ENCODE results near the gene GPR35. TPM values are rescaled to one million over a fixed set of nuclear protein-coding genes. Genes with fewer than 3 reads are reported as not detected.

GPR35 gene
- total RNA-seq, 1 experiment from 2014 or later, result 2.7 TPM

GRCh38 chr2:240637901-240638345 is 12.6 kb downstream of the GPR35 start:
- Histone ChIP-seq H3K27ac (ENCODE audit: low read depth, low read length, poor library complexity, severe bottlenecking) (no peak overlapping the region), H3K9me3 (ENCODE audit: low read depth, low read length, poor library complexity, severe bottlenecking) (no peaks in the 10 kb centered on the region), H3K27me3 (replicated peaks; ENCODE audit: insufficient read depth, low read depth, low read length, poor library complexity) (peaks cover 9% of the 10 kb centered on the region), H3K4me1 (ENCODE audit: insufficient read depth, low read length, poor library complexity, severe bottlenecking) (no peaks in the 10 kb centered on the region), H3K36me3 (ENCODE audit: insufficient read depth, low read length, poor library complexity, severe bottlenecking) (no peaks in the 10 kb centered on the region), H3K4me3 (ENCODE audit: low read depth, low read length, poor library complexity, severe bottlenecking) (no peak overlapping the region)
- no peak for TF ChIP-seq CTCF (conservative IDR thresholded peaks at IDR 0.05; ENCODE audit: low read depth, low read length)
- no peak for TF ChIP-seq EZH2 (IDR thresholded peaks at IDR 0.05; ENCODE audit: borderline replicate concordance, low read depth, low read length, poor library complexity, severe bottlenecking)
- POLR2A ChIA-PET (ENCODE audit: low non-redundant PET), result no interaction called here
- BruUV-seq (replicated peaks), result no TSS peak
- no peak for DNase-seq (ENCODE audit: low spot score)
- CTCF ChIA-PET, result no interaction called here
- intact Hi-C loops (cut with micrococcal nuclease; ENCODE audit: unreplicated experiment), result no loop called here

- Histone ChIP-seq H3K27ac (ENCODE audit: low read depth, low read length, poor library complexity, severe bottlenecking) (no peak overlapping the region), H3K36me3 (ENCODE audit: insufficient read depth, low read length, poor library complexity, severe bottlenecking) (no peaks in the 10 kb centered on the region), H3K4me1 (ENCODE audit: insufficient read depth, low read length, poor library complexity, severe bottlenecking) (no peaks in the 10 kb centered on the region), H3K27me3 (replicated peaks; ENCODE audit: insufficient read depth, low read depth, low read length, poor library complexity) (peaks cover 11% of the 10 kb centered on the region), H3K4me3 (ENCODE audit: low read depth, low read length, poor library complexity, severe bottlenecking) (no peak overlapping the region), H3K9me3 (ENCODE audit: low read depth, low read length, poor library complexity, severe bottlenecking) (no peaks in the 10 kb centered on the region)
- intact Hi-C loops (cut with micrococcal nuclease; ENCODE audit: unreplicated experiment), result no loop called here
- no peak for DNase-seq (ENCODE audit: low spot score)
- ChIA-PET POLR2A (ENCODE audit: low non-redundant PET) (no interaction called here), CTCF (no interaction called here)
- no TSS peak for BruUV-seq (replicated peaks)
- TF ChIP-seq CTCF (conservative IDR thresholded peaks at IDR 0.05; ENCODE audit: low read depth, low read length) (no peak), EZH2 (IDR thresholded peaks at IDR 0.05; ENCODE audit: borderline replicate concordance, low read depth, low read length, poor library complexity, severe bottlenecking) (no peak)
These were observed 13.4 kb downstream of the GPR35 start for GRCh38 chr2:240638512-240639160.

- intact Hi-C loops (cut with micrococcal nuclease; ENCODE audit: unreplicated experiment), result no loop called here
- BruUV-seq (replicated peaks), result no TSS peak
- POLR2A ChIA-PET (ENCODE audit: low non-redundant PET), result no interaction called here
- Histone ChIP-seq H3K4me3 (ENCODE audit: low read depth, low read length, poor library complexity, severe bottlenecking) (no peak overlapping the region), H3K27me3 (replicated peaks; ENCODE audit: insufficient read depth, low read depth, low read length, poor library complexity) (peaks cover 18% of the 10 kb centered on the region), H3K9me3 (ENCODE audit: low read depth, low read length, poor library complexity, severe bottlenecking) (no peaks in the 10 kb centered on the region), H3K36me3 (ENCODE audit: insufficient read depth, low read length, poor library complexity, severe bottlenecking) (no peaks in the 10 kb centered on the region), H3K27ac (ENCODE audit: low read depth, low read length, poor library complexity, severe bottlenecking) (no peak overlapping the region), H3K4me1 (ENCODE audit: insufficient read depth, low read length, poor library complexity, severe bottlenecking) (no peaks in the 10 kb centered on the region)
- CTCF ChIA-PET, result no interaction called here
- no peak for DNase-seq (ENCODE audit: low spot score)
- TF ChIP-seq CTCF (conservative IDR thresholded peaks at IDR 0.05; ENCODE audit: low read depth, low read length), result no peak
- no peak for TF ChIP-seq EZH2 (IDR thresholded peaks at IDR 0.05; ENCODE audit: borderline replicate concordance, low read depth, low read length, poor library complexity, severe bottlenecking)
These were observed 14.3 kb downstream of the GPR35 start for GRCh38 chr2:240639566-240639965.
